ENCODE measurements around the gene SDCCAG8. TPM values are rescaled to one million over a fixed set of nuclear protein-coding genes. Genes with fewer than 3 reads are reported as not detected.

Gene SDCCAG8
- total RNA-seq, 1 donor from 2014 or later: 41.2 TPM

- TF ChIP-seq CTCF (IDR thresholded peaks at IDR 0.05): no peak
- ATAC-seq (ENCODE audit: low read depth) (no peak), DNase-seq (no peak)
- Mint-ChIP-seq H3K4me1 (no peaks in the 10 kb centered on the region), H3K36me3 (ENCODE audit: low read depth) (peaks cover 13% of the 10 kb centered on the region), H3K27ac (no peak overlapping the region), H3K9me3 (no peaks in the 10 kb centered on the region), H3K4me3 (no peak overlapping the region), H3K27me3 (no peaks in the 10 kb centered on the region)
- intact Hi-C loops (cut with micrococcal nuclease): no loop called here
- ChIA-PET POLR2A (no interaction called here), CTCF (no interaction called here)
These were observed 137.3 kb downstream of the SDCCAG8 start for GRCh38 chr1:243393096-243393495.

GRCh38 chr1:243394066-243394465 is 138.2 kb downstream of the SDCCAG8 start:
- no peaks in the 10 kb centered on the region for H3K27me3 Mint-ChIP-seq
- POLR2A ChIA-PET: no interaction called here
- no peak for TF ChIP-seq CTCF (IDR thresholded peaks at IDR 0.05)
- DNase-seq (no peak), ATAC-seq (ENCODE audit: low read depth) (no peak)
- no peaks in the 10 kb centered on the region for H3K9me3 Mint-ChIP-seq
- peaks cover 11% of the 10 kb centered on the region for H3K36me3 Mint-ChIP-seq (ENCODE audit: low read depth)
- H3K27ac Mint-ChIP-seq: no peak overlapping the region
- no peaks in the 10 kb centered on the region for H3K4me1 Mint-ChIP-seq
- CTCF ChIA-PET: no interaction called here
- H3K4me3 Mint-ChIP-seq: no peak overlapping the region
- intact Hi-C loops (cut with micrococcal nuclease): no loop called here

GRCh38 chr1:243394601-243395464 is 139.0 kb downstream of the SDCCAG8 start:
- intact Hi-C loops (cut with micrococcal nuclease): no loop called here
- ATAC-seq (ENCODE audit: low read depth): no peak
- TF ChIP-seq CTCF (IDR thresholded peaks at IDR 0.05): no peak

GRCh38 chr1:243396424-243396823 is 140.6 kb downstream of the SDCCAG8 start:
- H3K27ac Mint-ChIP-seq: no peak overlapping the region
- no peak for TF ChIP-seq CTCF (IDR thresholded peaks at IDR 0.05)
- no peaks in the 10 kb centered on the region for H3K4me1 Mint-ChIP-seq
- ChIA-PET CTCF (no interaction called here), POLR2A (no interaction called here)
- H3K9me3 Mint-ChIP-seq: no peaks in the 10 kb centered on the region
- peaks cover 10% of the 10 kb centered on the region for H3K36me3 Mint-ChIP-seq (ENCODE audit: low read depth)
- H3K27me3 Mint-ChIP-seq: no peaks in the 10 kb centered on the region
- DNase-seq: no peak
- no peak overlapping the region for H3K4me3 Mint-ChIP-seq
- ATAC-seq (ENCODE audit: low read depth): no peak
- intact Hi-C loops (cut with micrococcal nuclease): no loop called here

More at GRCh38 chr1:243394601-243395464, 139.0 kb downstream of the SDCCAG8 start:
- H3K27me3 Mint-ChIP-seq: no peaks in the 10 kb centered on the region
- no peak overlapping the region for H3K4me3 Mint-ChIP-seq
- H3K36me3 Mint-ChIP-seq (ENCODE audit: low read depth): peaks cover 11% of the 10 kb centered on the region
- DNase-seq: no peak
- H3K27ac Mint-ChIP-seq: no peak overlapping the region
- no peaks in the 10 kb centered on the region for H3K4me1 Mint-ChIP-seq
- POLR2A ChIA-PET: no interaction called here
- CTCF ChIA-PET: no interaction called here
- no peaks in the 10 kb centered on the region for H3K9me3 Mint-ChIP-seq

- ATAC-seq (ENCODE audit: low read depth): no peak
These were observed 141.0 kb downstream of the SDCCAG8 start for GRCh38 chr1:243396876-243397275.

More at GRCh38 chr1:243396876-243397275, 141.0 kb downstream of the SDCCAG8 start:
- ChIA-PET POLR2A (no interaction called here), CTCF (no interaction called here)
- no peaks in the 10 kb centered on the region for H3K27me3 Mint-ChIP-seq
- H3K4me3 Mint-ChIP-seq: no peak overlapping the region
- H3K4me1 Mint-ChIP-seq: no peaks in the 10 kb centered on the region
- H3K9me3 Mint-ChIP-seq: no peaks in the 10 kb centered on the region
- intact Hi-C loops (cut with micrococcal nuclease): no loop called here
- peaks cover 13% of the 10 kb centered on the region for H3K36me3 Mint-ChIP-seq (ENCODE audit: low read depth)
- H3K27ac Mint-ChIP-seq: no peak overlapping the region
- no peak for DNase-seq
- no peak for TF ChIP-seq CTCF (IDR thresholded peaks at IDR 0.05)

Measured in activated B cell treated with CpG ODN at 0.5 μM for 24 hours (primary cell).